Naive thymus-derived CD4-positive, alpha-beta T cell (primary cell): ENCODE results near the gene ZNF800. TPM values are rescaled to one million over a fixed set of nuclear protein-coding genes. Genes with fewer than 3 reads are reported as not detected.
A peak's percentile ranks its signal among the peaks of the same experiment; 100 is the strongest.

Experiments
- ATAC-seq: fragments of 150-1000 bp; cut with Tn5 transposase; 2 replicates; pipeline ENCODE4 v1.10.0; 2021; ENCODE audit warnings: mild to moderate bottlenecking, moderate library complexity
- CTCF ChIA-PET: fragments of 350-600 bp; sonication (Branson Sonifier 250); formaldehyde crosslinking; loops from one replicate; lab custom pipeline; 2021; ENCODE audit warnings: antibody characterized with exemption; lab: Charles Lee
- POLR2A ChIA-PET: fragments of 350-600 bp; sonication (Branson Sonifier 250); formaldehyde crosslinking; loops from one replicate; lab custom pipeline; 2021; ENCODE audit warnings: antibody characterized with exemption, inconsistent platforms; lab: Charles Lee
- DNase-seq, 9 donors: peaks; one replicate each; pipeline versions ENCODE4 v3.0.0 to v3.0.0-alpha.2; 2020 to 2022; ENCODE audit warnings: mixed read lengths in 1 of 9
- H3K27ac ChIP-seq: one replicate; pipeline ENCODE4 v1.7.0; 2013; ENCODE audit warnings: mild to moderate bottlenecking, low read depth, low read length, moderate library complexity
- H3K27me3 ChIP-seq, 2 donors: one replicate each; pipeline ENCODE4 v1.7.0; 2013; ENCODE audit warnings: low read length in 2 of 2, mild to moderate bottlenecking in 2 of 2, moderate library complexity in 2 of 2; ENCODE audit not compliant: control insufficient read depth in 2 of 2, insufficient read depth in 2 of 2
- H3K36me3 ChIP-seq, 3 experiments: 1 replicate in 2 of 3; 2 replicates in 1 of 3; pipeline ENCODE4 v1.7.0; 2013; ENCODE audit warnings: low read length in 3 of 3, mild to moderate bottlenecking in 3 of 3, moderate library complexity in 1 of 3; ENCODE audit not compliant: insufficient read depth in 3 of 3, control insufficient read depth in 2 of 3
- H3K4me1 ChIP-seq, 2 donors: one replicate each; pipeline ENCODE4 v1.7.0; 2013; ENCODE audit warnings: low read length in 2 of 2, mild to moderate bottlenecking in 2 of 2, moderate library complexity in 1 of 2; ENCODE audit not compliant: control insufficient read depth in 2 of 2, insufficient read depth in 2 of 2
- H3K4me3 ChIP-seq: 2 replicates; pipeline ENCODE4 v1.7.0; 2013; ENCODE audit warnings: mild to moderate bottlenecking, low read length
- H3K9me3 ChIP-seq, 3 experiments: 1 replicate in 2 of 3; 2 replicates in 1 of 3; pipeline ENCODE4 v1.7.0; 2013; ENCODE audit warnings: low read length in 3 of 3; ENCODE audit not compliant: control insufficient read depth in 2 of 3
- H3K27ac Mint-ChIP-seq, 9 donors: one replicate each; pipeline ENCODE4 v1.8.0; 2020 to 2022; ENCODE audit warnings: mixed read lengths in 9 of 9, mild to moderate bottlenecking in 8 of 9, moderate library complexity in 5 of 9, inconsistent platforms in 2 of 9
- H3K27me3 Mint-ChIP-seq, 5 donors: one replicate each; pipeline ENCODE4 v1.8.0; 2021 to 2022; ENCODE audit warnings: mixed read lengths in 5 of 5, mild to moderate bottlenecking in 1 of 5
- H3K36me3 Mint-ChIP-seq, 5 donors: one replicate each; pipeline ENCODE4 v1.8.0; 2020 to 2022; ENCODE audit warnings: mixed read lengths in 5 of 5, mild to moderate bottlenecking in 3 of 5, inconsistent platforms in 1 of 5
- H3K4me1 Mint-ChIP-seq, 7 donors: one replicate each; pipeline ENCODE4 v1.8.0; 2020 to 2022; ENCODE audit warnings: mixed read lengths in 7 of 7, mild to moderate bottlenecking in 3 of 7, inconsistent platforms in 1 of 7
- H3K4me3 Mint-ChIP-seq, 10 donors: one replicate each; pipeline ENCODE4 v1.8.0; 2020 to 2022; ENCODE audit warnings: mild to moderate bottlenecking in 10 of 10, mixed read lengths in 10 of 10, moderate library complexity in 6 of 10, inconsistent platforms in 2 of 10
- H3K9me3 Mint-ChIP-seq, 11 donors: one replicate each; pipeline ENCODE4 v1.8.0; 2020 to 2022; ENCODE audit warnings: mixed read lengths in 11 of 11, mild to moderate bottlenecking in 4 of 11, inconsistent platforms in 1 of 11, moderate library complexity in 1 of 11
- intact Hi-C, 2 donors: fragments of 100-400 bp; cut with micrococcal nuclease; formaldehyde crosslinking; loops; one replicate each; pipeline ENCODE4 v1.15.1; 2023
- polyA plus RNA-seq, 2 donors: library from polyadenylated mRNA; unstranded; fragments of 300-500 nt; fragmentation: Illumina TruSeq; gene quantifications; one replicate each; pipeline ENCODE4 v1.2.3, GENCODE V29; 2021
- total RNA-seq, 6 experiments: library from RNA in 5 of 6; stranded (reverse) in 5 of 6; gene quantifications; 1 replicate in 5 of 6; 2 replicates in 1 of 6; pipeline ENCODE4 v1.2.3 and lab custom pipeline; 2021 to 2026

ZNF800 gene
- total and polyA plus RNA-seq, 7 experiments from 2014 or later = 43.3 to 71.9 (median 61.4) TPM

DNA sequence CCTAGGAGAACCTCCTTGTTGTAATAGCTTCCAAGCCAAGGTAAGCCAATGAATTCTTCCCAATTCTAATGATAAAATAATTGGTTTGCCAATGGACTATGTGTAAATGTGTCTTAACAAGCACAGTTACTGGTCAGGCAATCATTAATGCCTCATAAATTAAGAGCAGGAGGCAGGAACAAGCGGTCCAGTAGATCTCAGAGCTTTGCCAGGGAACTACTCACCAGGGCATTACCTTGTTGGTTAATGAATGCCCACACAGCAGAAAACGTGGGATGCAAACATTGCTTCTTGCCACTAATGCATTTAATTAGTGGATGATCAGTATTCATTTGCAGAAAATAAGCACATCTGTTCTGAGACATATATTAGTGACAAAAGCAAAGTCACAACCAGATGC lies 26.7 kb upstream of the ZNF800 start:
- DNase-seq (no peak), ATAC-seq (no peak)
- ChIA-PET POLR2A (no interaction called here), CTCF (no interaction called here)
- Mint-ChIP-seq H3K27ac (peak overlapping the region in 1 of 9 donors; percentile 26), H3K4me3 (no peak overlapping the region), H3K9me3 (peaks cover 0 to 14% (median 6%) of the 10 kb centered on the region in 11 donors), H3K36me3 (peaks cover 0 to 13% (median under 1%) of the 10 kb centered on the region in 5 donors), H3K27me3 (peaks cover 0 to 25% (median 0%) of the 10 kb centered on the region in 5 donors), H3K4me1 (peaks cover 18 to 39% (median 33%) of the 10 kb centered on the region in 7 donors)
- Histone ChIP-seq H3K4me3 (no peak overlapping the region), H3K4me1 (peaks cover 10 to 32% of the 10 kb centered on the region in 2 donors), H3K36me3 (no peaks in the 10 kb centered on the region), H3K27me3 (no peaks in the 10 kb centered on the region), H3K27ac (no peak overlapping the region), H3K9me3 (no peaks in the 10 kb centered on the region)
- intact Hi-C loops = loop anchor here in 1 of 2 donors (10.0 kb wide), 1 partner anchor 436 kb away; no protein-coding TSS in a partner anchor

DNA sequence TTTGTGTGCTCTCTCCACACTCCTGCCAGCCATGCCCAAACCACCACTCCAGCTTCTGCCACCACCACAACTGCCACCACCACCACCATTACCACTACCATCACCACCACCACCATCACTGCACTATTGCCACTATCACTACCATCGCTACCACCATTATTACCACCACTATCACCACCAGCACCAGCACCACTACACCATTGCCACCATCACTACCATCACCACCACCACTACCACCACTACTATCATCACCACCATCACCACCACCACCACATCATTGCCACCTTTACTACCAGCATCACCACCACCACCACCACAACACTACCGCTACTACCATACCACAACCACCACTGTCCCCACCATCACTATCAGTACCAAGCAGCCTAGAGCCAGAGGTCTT lies 26.0 kb upstream of the ZNF800 start:
- intact Hi-C loops = loop anchor here in 1 of 2 donors (10.0 kb wide), 1 partner anchor 436 kb away; no protein-coding TSS in a partner anchor
- H3K36me3 Mint-ChIP-seq = peaks cover 0 to 14% (median 3%) of the 10 kb centered on the region in 5 donors
- Histone ChIP-seq H3K4me1 (peaks cover 17 to 38% of the 10 kb centered on the region in 2 donors), H3K36me3 (no peaks in the 10 kb centered on the region), H3K9me3 (no peaks in the 10 kb centered on the region), H3K27me3 (no peaks in the 10 kb centered on the region), H3K4me3 (no peak overlapping the region), H3K27ac (no peak overlapping the region)
- peaks cover 0 to 17% (median 0%) of the 10 kb centered on the region in 5 donors for H3K27me3 Mint-ChIP-seq
- DNase-seq = no peak
- POLR2A ChIA-PET = interaction anchor here (2.2 kb wide), 1 partner anchor 26 kb away, joined by 12 read pairs; the partner anchor contains the start of gene ZNF800
- peaks cover 26 to 46% (median 40%) of the 10 kb centered on the region in 7 donors for H3K4me1 Mint-ChIP-seq
- peaks cover 0 to 15% (median 4%) of the 10 kb centered on the region in 11 donors for H3K9me3 Mint-ChIP-seq
- H3K27ac Mint-ChIP-seq = peak overlapping the region in 4 of 9 donors; percentile 1 to 71 (median 21)
- H3K4me3 Mint-ChIP-seq = peak overlapping the region in 1 of 10 donors; percentile 12
- CTCF ChIA-PET = no interaction called here
- ATAC-seq = no peak

DNA sequence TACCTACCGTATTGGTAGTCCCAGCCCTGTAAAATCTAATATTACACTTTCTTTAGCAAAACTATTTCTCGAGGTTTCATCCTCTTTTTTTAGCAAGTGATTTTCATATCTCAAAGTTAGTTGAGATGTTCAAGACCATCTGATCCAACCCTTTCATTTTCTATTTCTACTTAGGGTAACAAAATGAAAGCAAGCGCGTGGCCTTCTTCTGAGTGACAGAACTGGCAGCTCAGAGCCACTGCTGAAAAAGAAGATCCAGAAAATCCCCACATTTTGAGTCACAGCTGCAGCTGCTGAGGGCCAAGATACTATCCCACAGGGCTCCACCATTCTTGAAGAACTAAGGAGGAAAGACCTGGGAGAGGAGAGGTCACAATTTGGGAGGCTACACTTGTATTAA lies 24.8 kb upstream of the ZNF800 start:
- POLR2A ChIA-PET = interaction anchor here (0.6 to 2.2 kb wide), 3 partner anchors 24 to 36 kb away, joined by 3 to 12 read pairs (median 4); partner anchors contain the start of gene ZNF800
- DNase-seq (peak in 1 of 9 donors; percentile 11), ATAC-seq (no peak)
- H3K27me3 ChIP-seq = no peaks in the 10 kb centered on the region
- H3K4me1 ChIP-seq = peaks cover 20 to 45% of the 10 kb centered on the region in 2 donors
- no peaks in the 10 kb centered on the region for H3K9me3 ChIP-seq
- Mint-ChIP-seq H3K9me3 (peaks cover 0 to 14% (median 4%) of the 10 kb centered on the region in 11 donors), H3K4me1 (peaks cover 37 to 57% (median 52%) of the 10 kb centered on the region in 7 donors), H3K4me3 (peak overlapping the region; percentile 19 to 65 (median 57)), H3K36me3 (peaks cover 0 to 16% (median 3%) of the 10 kb centered on the region in 5 donors), H3K27ac (peak overlapping the region; percentile 11 to 84 (median 71)), H3K27me3 (peaks cover 0 to 10% (median 0%) of the 10 kb centered on the region in 5 donors)
- no peak overlapping the region for H3K4me3 ChIP-seq
- intact Hi-C loops = loop anchor here in 1 of 2 donors (10.0 kb wide), 1 partner anchor 437 kb away; no protein-coding TSS in a partner anchor
- no peak overlapping the region for H3K27ac ChIP-seq
- H3K36me3 ChIP-seq = no peaks in the 10 kb centered on the region
- CTCF ChIA-PET = interaction anchor here (0.6 to 0.7 kb wide), 2 partner anchors 69 to 167 kb away, joined by 3 to 4 read pairs; no protein-coding TSS in a partner anchor

DNA sequence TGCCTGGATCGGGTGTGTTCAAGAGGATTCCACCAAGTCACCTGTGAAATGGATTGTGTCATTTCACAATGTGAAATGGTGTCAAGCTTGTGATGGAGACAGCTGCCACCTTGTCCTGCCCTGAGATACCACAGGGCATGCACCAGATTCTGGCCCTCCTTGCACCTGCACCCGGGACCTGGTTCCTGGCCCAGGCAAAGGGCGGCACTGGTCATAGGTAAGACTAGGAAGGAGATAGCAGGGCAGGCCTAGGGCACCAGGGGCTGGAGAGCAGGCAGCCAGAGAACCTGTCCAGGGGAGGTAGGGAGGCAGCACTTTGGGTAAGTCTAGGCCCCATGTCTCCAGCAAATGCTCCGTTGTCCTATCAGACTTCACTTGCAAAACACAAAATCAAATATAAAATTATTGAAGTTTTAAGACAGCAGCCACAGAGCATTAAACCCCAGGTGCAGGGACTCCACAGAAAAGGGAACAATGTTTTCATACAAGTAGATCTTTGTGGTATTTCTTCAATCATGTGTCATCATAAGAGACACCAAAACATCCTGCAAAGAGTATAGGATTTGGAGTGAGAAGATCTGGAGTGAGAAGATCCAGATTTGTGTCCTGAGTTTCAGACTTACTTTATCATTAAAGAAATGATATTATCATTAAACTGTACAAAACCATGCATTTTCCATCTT lies 22.7 kb upstream of the ZNF800 start:
- Mint-ChIP-seq H3K27ac (peak overlapping the region; percentile 88 to 99 (median 95)), H3K36me3 (peaks cover 0 to 18% (median 3%) of the 10 kb centered on the region in 5 donors), H3K4me3 (peak overlapping the region in 8 of 10 donors; percentile 42 to 87 (median 72)), H3K9me3 (peaks cover 0 to 14% (median 4%) of the 10 kb centered on the region in 11 donors), H3K4me1 (peaks cover 43 to 66% (median 60%) of the 10 kb centered on the region in 7 donors), H3K27me3 (peaks cover 0 to 14% (median 0%) of the 10 kb centered on the region in 5 donors)
- ATAC-seq (no peak), DNase-seq (peak in 1 of 9 donors; percentile 13)
- peak overlapping the region; percentile 5 for H3K4me3 ChIP-seq
- H3K4me1 ChIP-seq = peaks cover 20 to 45% of the 10 kb centered on the region in 2 donors
- CTCF ChIA-PET = interaction anchor here (0.8 to 1.9 kb wide), 6 partner anchors 9 to 32 kb away, joined by 3 to 12 read pairs (median 3); partner anchors contain the start of gene ZNF800
- peak overlapping the region; percentile 61 for H3K27ac ChIP-seq
- intact Hi-C loops = loop anchor here (2.0 to 10.0 kb wide), 3 partner anchors 66 to 440 kb away; partner anchors contain the start of gene SND1 (in 1 of the 2)
- no peaks in the 10 kb centered on the region for H3K36me3 ChIP-seq
- H3K9me3 ChIP-seq = no peaks in the 10 kb centered on the region
- POLR2A ChIA-PET = interaction anchor here (1.3 to 3.0 kb wide), 6 partner anchors 10 to 170 kb away, joined by 3 to 68 read pairs (median 8); partner anchors contain the start of genes GCC1 and ZNF800
- no peaks in the 10 kb centered on the region for H3K27me3 ChIP-seq

DNA sequence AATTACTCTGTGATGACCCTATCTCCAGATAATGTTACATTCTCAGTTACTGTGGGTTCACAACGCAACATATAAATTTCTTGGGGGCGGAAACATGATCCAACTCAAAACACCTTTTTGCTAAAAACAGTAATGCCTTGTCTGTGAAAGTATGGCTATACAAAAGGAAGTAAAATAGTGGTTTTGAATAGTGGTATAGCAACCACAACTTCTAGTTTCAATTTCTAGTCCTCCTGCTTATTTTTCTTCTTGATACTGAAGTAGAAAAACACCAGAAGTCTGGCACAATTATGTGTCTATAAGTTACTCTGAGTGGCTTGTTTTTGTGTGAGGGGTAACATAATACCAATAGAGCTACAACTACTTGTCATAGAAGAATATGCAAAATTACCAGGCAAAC lies 21.5 kb upstream of the ZNF800 start:
- peak overlapping the region; percentile 57 to 87 (median 74) for H3K4me3 Mint-ChIP-seq
- peaks cover 0 to 18% (median 3%) of the 10 kb centered on the region in 5 donors for H3K36me3 Mint-ChIP-seq
- no peaks in the 10 kb centered on the region for H3K9me3 ChIP-seq
- H3K4me3 ChIP-seq = peak overlapping the region; percentile 5
- ATAC-seq (peak; percentile 88), DNase-seq (peak in 7 of 9 donors; percentile 37 to 76 (median 67))
- H3K27me3 ChIP-seq = no peaks in the 10 kb centered on the region
- peak overlapping the region; percentile 88 to 99 (median 95) for H3K27ac Mint-ChIP-seq
- POLR2A ChIA-PET = interaction anchor here (0.7 to 3.0 kb wide), 10 partner anchors 9 to 172 kb away, joined by 3 to 68 read pairs (median 6); partner anchors contain the start of genes GCC1 and ZNF800
- peaks cover 0 to 14% (median 0%) of the 10 kb centered on the region in 5 donors for H3K27me3 Mint-ChIP-seq
- no peaks in the 10 kb centered on the region for H3K36me3 ChIP-seq
- peak overlapping the region; percentile 61 for H3K27ac ChIP-seq
- peaks cover 20 to 45% of the 10 kb centered on the region in 2 donors for H3K4me1 ChIP-seq
- intact Hi-C loops = loop anchor here (1.0 to 10.0 kb wide), 8 partner anchors 10 to 441 kb away; partner anchors contain the start of genes ARF5 (in 1 of the 2), GCC1 (in 1 of the 2), SND1 (in 1 of the 2) and ZNF800 (in 1 of the 2)
- CTCF ChIA-PET = interaction anchor here (0.6 to 1.9 kb wide), 8 partner anchors 8 to 33 kb away, joined by 3 to 12 read pairs (median 3); partner anchors contain the start of gene ZNF800
- peaks cover 45 to 74% (median 68%) of the 10 kb centered on the region in 7 donors for H3K4me1 Mint-ChIP-seq
- peaks cover 0 to 14% (median 4%) of the 10 kb centered on the region in 11 donors for H3K9me3 Mint-ChIP-seq

DNA sequence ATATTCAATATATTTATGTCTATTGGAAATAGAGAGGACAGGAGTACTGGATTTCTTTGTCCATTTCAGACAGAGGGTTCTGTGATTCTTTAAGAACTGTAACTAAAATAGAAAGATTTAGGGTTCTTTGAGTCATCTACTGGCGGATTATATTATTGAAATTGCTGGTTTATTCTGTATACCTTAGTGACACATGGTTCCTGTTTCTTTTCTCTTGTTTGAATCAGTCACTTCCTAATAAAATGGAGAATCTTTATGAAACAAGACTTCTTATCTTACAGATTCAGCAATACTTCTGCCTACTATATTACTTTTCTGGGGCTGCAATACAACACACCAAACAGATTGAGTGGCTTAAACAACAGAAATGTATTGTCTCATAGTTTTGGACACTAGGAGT lies 20.8 kb upstream of the ZNF800 start:
- peak overlapping the region in 8 of 10 donors; percentile 57 to 87 (median 75) for H3K4me3 Mint-ChIP-seq
- peaks cover 0 to 14% (median 0%) of the 10 kb centered on the region in 5 donors for H3K27me3 Mint-ChIP-seq
- H3K36me3 ChIP-seq = no peaks in the 10 kb centered on the region
- DNase-seq (no peak), ATAC-seq (no peak)
- peaks cover 0 to 10% (median under 1%) of the 10 kb centered on the region in 11 donors for H3K9me3 Mint-ChIP-seq
- H3K36me3 Mint-ChIP-seq = peaks cover 0 to 14% (median 3%) of the 10 kb centered on the region in 5 donors
- H3K27ac ChIP-seq = peak overlapping the region; percentile 61
- ChIA-PET POLR2A (interaction anchor here (0.8 to 3.0 kb wide), 5 partner anchors 8 to 172 kb away, joined by 3 to 68 read pairs (median 9); partner anchors contain the start of genes GCC1 and ZNF800), CTCF (no interaction called here)
- peak overlapping the region; percentile 5 for H3K4me3 ChIP-seq
- H3K27me3 ChIP-seq = no peaks in the 10 kb centered on the region
- intact Hi-C loops = loop anchor here (5.0 to 10.0 kb wide), 2 partner anchors 174 to 441 kb away; partner anchors contain the start of genes ARF5 (in 1 of the 2) and GCC1 (in 1 of the 2)
- H3K9me3 ChIP-seq = no peaks in the 10 kb centered on the region
- peak overlapping the region; percentile 88 to 99 (median 95) for H3K27ac Mint-ChIP-seq
- peaks cover 20 to 45% of the 10 kb centered on the region in 2 donors for H3K4me1 ChIP-seq
- H3K4me1 Mint-ChIP-seq = peaks cover 45 to 77% (median 74%) of the 10 kb centered on the region in 7 donors
